CD4-positive, CD25-positive, alpha-beta regulatory T cell (primary cell): ENCODE data around the gene TNIK. TPM values are rescaled to one million over a fixed set of nuclear protein-coding genes. Genes with fewer than 3 reads are reported as not detected.

Source experiments
- ATAC-seq, 2 donors: fragments of 150-1000 bp; cut with Tn5 transposase; one replicate each; pipeline ENCODE4 v1.10.0; 2021; ENCODE audit warnings: low read depth in 2 of 2, moderate number of reproducible peaks in 2 of 2, moderate library complexity in 1 of 2
- DNase-seq, 3 donors: peaks; one replicate each; pipeline versions ENCODE4 v3.0.0 to v3.0.0-alpha.2; 2012 to 2022; ENCODE audit warnings: mixed read lengths in 1 of 3
- H3K27ac ChIP-seq: one replicate; pipeline ENCODE4 v1.7.0; 2013; ENCODE audit warnings: mild to moderate bottlenecking, low read length; ENCODE audit not compliant: insufficient read depth, poor library complexity, severe bottlenecking
- H3K27me3 ChIP-seq: one replicate; pipeline ENCODE4 v1.7.0; 2013; ENCODE audit warnings: low read length; ENCODE audit not compliant: control insufficient read depth, insufficient read depth
- H3K36me3 ChIP-seq: one replicate; pipeline ENCODE4 v1.7.0; 2013; ENCODE audit warnings: mild to moderate bottlenecking, low read length, moderate library complexity; ENCODE audit not compliant: control insufficient read depth, insufficient read depth
- H3K4me1 ChIP-seq: 2 replicates; pipeline ENCODE4 v1.7.0; 2013; ENCODE audit warnings: mild to moderate bottlenecking, low read length; ENCODE audit not compliant: insufficient read depth, control insufficient read depth, poor library complexity, severe bottlenecking
- H3K4me3 ChIP-seq: one replicate; pipeline ENCODE4 v1.7.0; 2013; ENCODE audit warnings: low read depth, mild to moderate bottlenecking, low read length, moderate library complexity
- H3K9me3 ChIP-seq, 2 experiments: 1 replicate in 1 of 2; 2 replicates in 1 of 2; pipeline ENCODE4 v1.7.0; 2013; ENCODE audit warnings: low read length in 2 of 2, mild to moderate bottlenecking in 1 of 2, moderate library complexity in 1 of 2; ENCODE audit not compliant: control insufficient read depth in 2 of 2
- H3K27ac Mint-ChIP-seq, 3 donors: one replicate each; pipeline ENCODE4 v1.8.0; 2020 to 2022; ENCODE audit warnings: mild to moderate bottlenecking in 3 of 3, mixed read lengths in 3 of 3, moderate library complexity in 2 of 3
- H3K27me3 Mint-ChIP-seq: one replicate; pipeline ENCODE4 v1.8.0; 2022; ENCODE audit warnings: mild to moderate bottlenecking, mixed read lengths
- H3K36me3 Mint-ChIP-seq: one replicate; pipeline ENCODE4 v1.8.0; 2020; ENCODE audit warnings: mixed read lengths
- H3K4me1 Mint-ChIP-seq, 4 donors: one replicate each; pipeline ENCODE4 v1.8.0; 2020 to 2022; ENCODE audit warnings: mixed read lengths in 4 of 4, mild to moderate bottlenecking in 1 of 4
- H3K4me3 Mint-ChIP-seq, 4 donors: one replicate each; pipeline ENCODE4 v1.8.0; 2020 to 2022; ENCODE audit warnings: mild to moderate bottlenecking in 4 of 4, mixed read lengths in 4 of 4, moderate library complexity in 3 of 4
- H3K9me3 Mint-ChIP-seq, 7 donors: one replicate each; pipeline ENCODE4 v1.8.0; 2020 to 2022; ENCODE audit warnings: mixed read lengths in 7 of 7, mild to moderate bottlenecking in 3 of 7, moderate library complexity in 2 of 7
- polyA plus RNA-seq, 4 donors: library from polyadenylated mRNA; unstranded; fragments of 300-500 nt; fragmentation: Illumina TruSeq; gene quantifications; one replicate each; pipeline ENCODE4 v1.2.3, GENCODE V29; 2021
- total RNA-seq: library from RNA; stranded (reverse); gene quantifications from one replicate; pipeline ENCODE4 v1.2.3, GENCODE V29; 2022

Gene TNIK
- total and polyA plus RNA-seq, 5 donors from 2014 or later, result 14.7 to 162 (median 22.3) TPM

DNA sequence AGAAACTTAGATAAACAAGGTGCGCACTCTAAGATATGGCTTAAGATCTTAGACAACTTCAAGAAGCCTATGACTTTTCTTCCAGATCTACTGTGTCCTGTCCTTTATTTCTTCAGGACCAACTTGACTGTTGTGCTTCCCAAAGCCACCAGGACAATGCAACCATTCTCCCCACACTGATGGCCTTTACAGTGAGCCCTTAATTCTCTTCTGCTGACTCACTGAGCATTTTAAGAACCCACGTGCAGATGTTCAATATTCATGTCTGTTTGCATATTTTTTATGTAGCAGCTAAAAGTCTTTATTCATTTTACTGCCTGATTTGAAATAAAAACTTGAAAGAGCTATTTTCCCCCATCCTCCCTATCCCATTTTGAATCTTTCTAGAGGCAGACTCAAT lies 330.4 kb downstream of the TNIK start:
- H3K27ac Mint-ChIP-seq, result peak overlapping the region in 1 of 3 donors; percentile 56
- H3K36me3 ChIP-seq, result peaks cover 62% of the 10 kb centered on the region
- no peaks in the 10 kb centered on the region for H3K4me1 ChIP-seq
- H3K27me3 Mint-ChIP-seq, result no peaks in the 10 kb centered on the region
- peaks cover 71% of the 10 kb centered on the region for H3K36me3 Mint-ChIP-seq
- H3K9me3 Mint-ChIP-seq, result no peaks in the 10 kb centered on the region
- H3K4me3 ChIP-seq, result no peak overlapping the region
- no peak overlapping the region for H3K4me3 Mint-ChIP-seq
- H3K27ac ChIP-seq, result no peak overlapping the region
- no peaks in the 10 kb centered on the region for H3K9me3 ChIP-seq
- ATAC-seq, result no peak
- no peaks in the 10 kb centered on the region for H3K27me3 ChIP-seq
- H3K4me1 Mint-ChIP-seq, result peaks cover 7 to 10% (median 10%) of the 10 kb centered on the region in 4 donors
- no peak for DNase-seq

DNA sequence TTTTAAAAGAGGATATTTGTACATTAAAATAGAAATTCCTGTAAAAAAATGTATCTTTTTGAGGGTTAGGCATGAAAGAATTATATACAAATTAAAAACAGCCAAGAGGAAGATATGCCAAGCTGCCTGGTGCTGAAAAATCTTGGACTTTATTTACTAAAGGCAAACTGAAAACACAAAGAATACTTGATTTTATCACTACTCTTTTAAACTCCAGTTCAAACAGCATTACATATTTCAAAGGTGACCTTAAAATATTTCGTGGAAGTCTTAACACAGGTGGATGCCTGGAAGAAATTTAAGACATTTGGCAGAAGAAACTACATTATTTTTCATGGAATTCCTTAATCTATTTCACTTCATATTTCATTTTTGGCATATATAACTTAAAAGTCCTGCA lies 332.6 kb downstream of the TNIK start:
- peaks cover 76% of the 10 kb centered on the region for H3K36me3 Mint-ChIP-seq
- H3K4me3 Mint-ChIP-seq, result no peak overlapping the region
- H3K27me3 ChIP-seq, result no peaks in the 10 kb centered on the region
- H3K4me1 ChIP-seq, result no peaks in the 10 kb centered on the region
- H3K4me1 Mint-ChIP-seq, result peaks cover 0 to 14% (median 4%) of the 10 kb centered on the region in 4 donors
- no peak overlapping the region for H3K27ac ChIP-seq
- DNase-seq, result no peak
- no peak overlapping the region for H3K4me3 ChIP-seq
- ATAC-seq, result no peak
- no peaks in the 10 kb centered on the region for H3K9me3 Mint-ChIP-seq
- no peak overlapping the region for H3K27ac Mint-ChIP-seq
- peaks cover 62% of the 10 kb centered on the region for H3K36me3 ChIP-seq
- H3K27me3 Mint-ChIP-seq, result no peaks in the 10 kb centered on the region
- H3K9me3 ChIP-seq, result no peaks in the 10 kb centered on the region

DNA sequence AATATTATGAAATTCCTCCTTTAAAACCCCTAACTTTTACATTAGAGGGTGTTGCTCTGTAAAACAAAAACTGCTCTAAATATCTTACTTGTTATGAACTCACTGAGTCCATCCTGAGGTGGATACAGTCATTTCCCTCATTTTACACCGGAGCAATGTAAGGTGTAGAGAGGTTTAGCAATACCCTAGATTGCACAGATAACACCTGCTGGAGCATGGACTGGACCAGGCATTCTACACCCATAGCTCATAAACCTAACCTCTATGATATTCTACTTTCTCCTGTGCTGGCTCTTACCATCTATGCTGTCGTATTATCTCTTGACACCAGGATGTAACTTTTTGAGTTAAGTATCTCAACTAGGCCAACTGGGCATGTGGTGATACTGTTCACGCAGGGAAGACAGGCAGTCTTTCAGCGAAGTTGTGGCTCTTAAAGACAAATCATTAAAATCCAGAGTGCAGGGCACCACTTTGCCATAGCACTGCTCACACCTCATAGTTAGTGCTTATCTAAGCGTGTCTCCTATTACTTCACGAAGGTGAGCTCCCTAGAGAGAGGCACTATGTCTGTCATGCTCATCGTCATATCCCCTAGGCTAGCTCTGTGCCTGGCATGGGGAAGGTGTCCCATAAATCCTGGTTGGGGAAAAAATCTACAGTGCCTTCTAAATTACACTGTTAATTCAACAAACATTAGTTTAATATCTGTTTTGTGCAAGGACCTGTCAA lies 333.6 kb downstream of the TNIK start:
- Mint-ChIP-seq H3K27me3 (no peaks in the 10 kb centered on the region), H3K27ac (no peak overlapping the region), H3K4me1 (peaks cover 0 to 14% (median 4%) of the 10 kb centered on the region in 4 donors), H3K9me3 (no peaks in the 10 kb centered on the region), H3K4me3 (no peak overlapping the region), H3K36me3 (peaks cover 82% of the 10 kb centered on the region)
- H3K36me3 ChIP-seq, result peaks cover 72% of the 10 kb centered on the region
- DNase-seq (no peak), ATAC-seq (no peak)
- H3K27ac ChIP-seq, result no peak overlapping the region
- no peaks in the 10 kb centered on the region for H3K9me3 ChIP-seq
- no peaks in the 10 kb centered on the region for H3K27me3 ChIP-seq
- H3K4me3 ChIP-seq, result no peak overlapping the region
- H3K4me1 ChIP-seq, result no peaks in the 10 kb centered on the region

DNA sequence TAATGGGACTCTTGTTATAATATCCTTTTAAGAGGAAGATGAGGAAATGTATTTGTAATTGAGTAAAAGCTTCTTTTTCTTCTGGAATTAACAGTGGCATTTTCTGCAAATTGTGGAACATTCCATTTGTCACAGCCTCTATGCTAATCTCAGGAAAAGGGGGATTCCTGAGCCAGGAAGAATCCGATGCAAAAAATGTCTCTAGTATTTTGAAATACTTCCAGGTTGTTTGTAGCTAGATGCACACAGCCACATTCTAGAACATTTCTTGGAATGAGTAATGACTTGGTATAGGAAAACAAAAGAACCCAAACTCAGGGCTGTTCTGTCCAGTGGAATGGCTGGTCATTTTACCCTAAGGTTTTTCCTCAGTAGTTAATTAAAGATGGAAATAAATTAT lies 335.2 kb downstream of the TNIK start:
- Mint-ChIP-seq H3K4me1 (peaks cover 0 to 14% (median 4%) of the 10 kb centered on the region in 4 donors), H3K4me3 (no peak overlapping the region), H3K27me3 (no peaks in the 10 kb centered on the region), H3K36me3 (peaks cover 85% of the 10 kb centered on the region), H3K27ac (no peak overlapping the region), H3K9me3 (no peaks in the 10 kb centered on the region)
- DNase-seq (no peak), ATAC-seq (no peak)
- H3K27me3 ChIP-seq, result no peaks in the 10 kb centered on the region
- peaks cover 84% of the 10 kb centered on the region for H3K36me3 ChIP-seq
- H3K9me3 ChIP-seq, result no peaks in the 10 kb centered on the region
- H3K27ac ChIP-seq, result no peak overlapping the region
- no peaks in the 10 kb centered on the region for H3K4me1 ChIP-seq
- no peak overlapping the region for H3K4me3 ChIP-seq

DNA sequence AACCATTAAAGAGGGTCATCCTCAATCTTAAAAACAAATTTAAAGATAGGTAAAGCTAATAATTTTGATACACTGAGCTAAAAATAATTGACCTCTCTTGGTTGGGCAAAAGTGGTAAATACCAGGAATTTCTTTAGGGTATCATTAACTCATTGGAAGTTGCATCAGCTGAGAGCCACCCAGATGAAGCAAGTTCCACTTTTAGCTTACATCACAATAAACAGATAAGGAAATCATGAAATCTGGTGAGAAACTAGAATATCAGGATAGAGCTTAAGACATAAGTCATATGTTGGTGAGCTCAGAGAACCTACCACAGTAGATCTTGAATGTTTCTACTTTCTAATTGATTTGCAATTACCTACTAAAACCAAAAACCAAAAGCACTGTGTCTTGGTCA lies 336.3 kb downstream of the TNIK start:
- Histone ChIP-seq H3K4me3 (no peak overlapping the region), H3K27me3 (no peaks in the 10 kb centered on the region), H3K27ac (no peak overlapping the region), H3K36me3 (peaks cover 85% of the 10 kb centered on the region), H3K9me3 (no peaks in the 10 kb centered on the region), H3K4me1 (no peaks in the 10 kb centered on the region)
- no peak for ATAC-seq
- H3K36me3 Mint-ChIP-seq, result peaks cover 81% of the 10 kb centered on the region
- no peaks in the 10 kb centered on the region for H3K27me3 Mint-ChIP-seq
- no peak for DNase-seq
- peaks cover 0 to 11% (median 1%) of the 10 kb centered on the region in 4 donors for H3K4me1 Mint-ChIP-seq
- H3K9me3 Mint-ChIP-seq, result peaks cover 0 to 6% (median 0%) of the 10 kb centered on the region in 7 donors
- no peak overlapping the region for H3K27ac Mint-ChIP-seq
- H3K4me3 Mint-ChIP-seq, result no peak overlapping the region

DNA sequence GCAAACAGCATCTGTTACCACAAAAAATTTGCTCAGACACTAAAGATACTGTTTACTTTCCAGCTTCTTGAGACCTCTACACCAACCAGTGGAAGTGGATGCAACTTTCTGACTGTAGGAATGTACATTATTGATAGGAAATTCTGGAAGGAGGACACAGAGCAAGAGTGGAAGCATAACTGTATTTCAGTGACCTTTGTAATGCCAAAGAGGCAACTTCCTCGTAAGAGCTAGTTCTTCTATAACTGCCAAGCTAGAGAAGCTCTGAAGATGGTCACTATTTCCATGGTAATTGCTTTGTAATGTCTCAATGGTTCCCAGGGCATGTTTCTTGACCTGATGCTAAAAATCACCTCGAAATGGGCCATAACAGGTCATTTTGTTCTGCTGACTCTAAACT lies 337.3 kb downstream of the TNIK start:
- H3K9me3 Mint-ChIP-seq, result peaks cover 0 to 6% (median 0%) of the 10 kb centered on the region in 7 donors
- DNase-seq (no peak), ATAC-seq (no peak)
- no peak overlapping the region for H3K4me3 ChIP-seq
- peak overlapping the region in 1 of 3 donors; percentile 41 for H3K27ac Mint-ChIP-seq
- no peak overlapping the region for H3K27ac ChIP-seq
- H3K27me3 Mint-ChIP-seq, result no peaks in the 10 kb centered on the region
- H3K4me1 Mint-ChIP-seq, result peaks cover 0 to 5% (median 1%) of the 10 kb centered on the region in 4 donors
- no peak overlapping the region for H3K4me3 Mint-ChIP-seq
- H3K9me3 ChIP-seq, result no peaks in the 10 kb centered on the region
- H3K36me3 Mint-ChIP-seq, result peaks cover 73% of the 10 kb centered on the region
- no peaks in the 10 kb centered on the region for H3K27me3 ChIP-seq
- H3K4me1 ChIP-seq, result no peaks in the 10 kb centered on the region
- peaks cover 75% of the 10 kb centered on the region for H3K36me3 ChIP-seq

DNA sequence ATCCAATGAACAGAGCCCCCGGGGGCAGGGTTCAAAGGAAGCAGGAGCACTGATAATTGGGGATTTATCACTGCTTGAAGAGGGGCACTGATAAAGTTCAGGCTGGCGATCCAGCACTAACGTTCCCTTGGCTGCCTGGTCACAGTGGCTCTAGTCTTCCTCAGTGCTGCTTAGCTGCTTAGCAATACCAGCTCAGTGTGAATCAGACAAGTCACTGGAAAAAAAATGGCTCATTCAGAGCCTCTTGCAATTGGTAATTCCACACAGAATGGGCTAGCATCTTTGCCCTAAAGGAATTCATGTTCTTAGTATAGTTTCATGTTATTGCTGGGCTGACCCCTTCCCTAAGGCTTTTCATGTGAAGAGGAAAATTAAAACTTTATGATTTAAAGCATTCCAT lies 338.0 kb downstream of the TNIK start:
- H3K4me3 ChIP-seq, result no peak overlapping the region
- Mint-ChIP-seq H3K4me3 (no peak overlapping the region), H3K27me3 (no peaks in the 10 kb centered on the region), H3K4me1 (peaks cover 0 to 5% (median 1%) of the 10 kb centered on the region in 4 donors), H3K9me3 (peaks cover 0 to 6% (median 0%) of the 10 kb centered on the region in 7 donors), H3K27ac (no peak overlapping the region), H3K36me3 (peaks cover 72% of the 10 kb centered on the region)
- H3K27me3 ChIP-seq, result no peaks in the 10 kb centered on the region
- ATAC-seq (no peak), DNase-seq (no peak)
- peaks cover 77% of the 10 kb centered on the region for H3K36me3 ChIP-seq
- no peaks in the 10 kb centered on the region for H3K9me3 ChIP-seq
- no peak overlapping the region for H3K27ac ChIP-seq
- H3K4me1 ChIP-seq, result no peaks in the 10 kb centered on the region

DNA sequence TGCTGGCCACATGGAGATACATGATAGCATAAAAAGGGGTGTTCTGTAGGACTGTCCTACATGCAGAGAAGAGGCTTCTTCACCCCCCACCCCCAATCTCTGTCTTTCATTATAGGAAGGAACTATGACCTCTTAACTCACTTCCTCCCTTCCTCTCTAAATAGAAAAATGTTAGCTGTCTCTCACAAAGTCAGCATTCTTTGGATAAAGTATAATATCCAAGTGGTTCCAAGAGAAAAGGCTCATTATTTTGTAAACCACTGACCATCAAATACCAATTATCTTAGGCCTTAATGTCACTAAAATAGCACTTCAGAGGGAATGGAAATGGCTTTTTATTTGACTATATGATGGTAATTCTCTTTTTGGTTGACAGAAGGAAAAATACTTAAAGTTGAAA lies 338.4 kb downstream of the TNIK start:
- Mint-ChIP-seq H3K4me1 (peaks cover 0 to 5% (median 4%) of the 10 kb centered on the region in 4 donors), H3K4me3 (no peak overlapping the region), H3K27ac (no peak overlapping the region), H3K27me3 (no peaks in the 10 kb centered on the region), H3K9me3 (peaks cover 0 to 6% (median 0%) of the 10 kb centered on the region in 7 donors), H3K36me3 (peaks cover 74% of the 10 kb centered on the region)
- no peaks in the 10 kb centered on the region for H3K27me3 ChIP-seq
- DNase-seq, result no peak
- no peaks in the 10 kb centered on the region for H3K4me1 ChIP-seq
- H3K27ac ChIP-seq, result no peak overlapping the region
- no peak for ATAC-seq
- H3K9me3 ChIP-seq, result no peaks in the 10 kb centered on the region
- H3K4me3 ChIP-seq, result no peak overlapping the region
- H3K36me3 ChIP-seq, result peaks cover 78% of the 10 kb centered on the region
